ENCODE data around the gene ACSM3. TPM values are rescaled to one million over a fixed set of nuclear protein-coding genes. Genes with fewer than 3 reads are reported as not detected.

ACSM3 gene
- total and polyA plus RNA-seq, 9 of the 15 experiments (the other 6 are each of a cell fraction or from before 2014, with no cell fraction given) = 112 to 420 (median 182) TPM

- TF ChIP-seq THAP12 (CRISPR knock-in tag; IDR thresholded peaks at IDR 0.05) = peak; percentile 46; the same call in 1 of the 2 replicates
- TF ChIP-seq CBX8 (IDR thresholded peaks at IDR 0.05; ENCODE audit: borderline replicate concordance, extremely low read depth, low read depth, low read length, poor library complexity, severe bottlenecking) = no peak
- peak; percentile 58 for TF ChIP-seq NFRKB (IDR thresholded peaks at IDR 0.05; ENCODE audit: low read depth)
- peak; percentile 79 for TF ChIP-seq HMGN3 (IDR thresholded peaks at IDR 0.05; ENCODE audit: borderline replicate concordance, extremely low read depth, insufficient read length, low read depth, low read length)
- TF ChIP-seq MAZ (CRISPR knock-in tag; conservative IDR thresholded peaks at IDR 0.05 in 1 of 2, IDR thresholded peaks at IDR 0.05 in 1 of 2) = peak; percentile 76 to 77; a peak in 3 of 4 replicates
- TF ChIP-seq ZNF212 (CRISPR knock-in tag; IDR thresholded peaks at IDR 0.05) = no peak
- no peak; the same call in 1 of the 2 replicates for TF ChIP-seq HEY1 (CRISPR knock-in tag; IDR thresholded peaks at IDR 0.05; ENCODE audit: borderline replicate concordance)
- peak; percentile 83; the same call in 1 of the 2 replicates for TF ChIP-seq RNF2 (IDR thresholded peaks at IDR 0.05)
- TF ChIP-seq CCNT2 (IDR thresholded peaks at IDR 0.05; ENCODE audit: borderline replicate concordance, extremely low read depth, insufficient read length, low read depth, low read length) = peak; percentile 42
- TF ChIP-seq SMAD3 (CRISPR knock-in tag; conservative IDR thresholded peaks at IDR 0.05) = no peak
- TF ChIP-seq MCM3 (IDR thresholded peaks at IDR 0.05) = no peak
- no peak for TF ChIP-seq SREBF2 (CRISPR knock-in tag; IDR thresholded peaks at IDR 0.05)
- peak; percentile 96 for TF ChIP-seq NEUROD1 (IDR thresholded peaks at IDR 0.05; ENCODE audit: borderline replicate concordance, low read depth, low read length, partially characterized antibody)
- TF ChIP-seq TAF1 (IDR thresholded peaks at IDR 0.05; ENCODE audit: control insufficient read depth, extremely low read depth, insufficient read depth, low read length, severe bottlenecking) = peak; percentile 77
- TF ChIP-seq ZNF79 (CRISPR knock-in tag; IDR thresholded peaks at IDR 0.05; ENCODE audit: low read depth) = no peak
- no peak for TF ChIP-seq ID3 (CRISPR knock-in tag; IDR thresholded peaks at IDR 0.05)
- TF ChIP-seq ID3 (tag; IDR thresholded peaks at IDR 0.05) = 0 out of 2 replicates have a peak, but pooled peaks have one; percentile 31
- TF ChIP-seq SMAD4 (CRISPR knock-in tag; conservative IDR thresholded peaks at IDR 0.05) = peak; percentile 64
- TF ChIP-seq TBL1XR1 (IDR thresholded peaks at IDR 0.05; ENCODE audit: low read length in 2 of 2) = peak in 1 of 2 experiments; percentile 87; a peak in 2 of 4 replicates
- TF ChIP-seq TGIF2 (CRISPR knock-in tag; IDR thresholded peaks at IDR 0.05) = no peak
- no peak for TF ChIP-seq ZNF175 (CRISPR knock-in tag; IDR thresholded peaks at IDR 0.05; ENCODE audit: low read depth)
- no peak for TF ChIP-seq PATZ1 (CRISPR knock-in tag; IDR thresholded peaks at IDR 0.05; ENCODE audit: borderline replicate concordance)
Observed at GRCh38 chr16:20741554-20742285, 22.1 kb upstream of the ACSM3 start, which contains the start of gene THUMPD1 (continued).

Measured in K562 (cell line).